Endometrial microvascular endothelial cells (primary cell): ENCODE data around the gene RAB39A. TPM values are rescaled to one million over a fixed set of nuclear protein-coding genes. Genes with fewer than 3 reads are reported as not detected.

Source experiments
- in situ Hi-C: cut with HindIII; loops from 2 replicates; pipeline ENCODE4 v1.10.0; 2017; ENCODE audit warnings: low sequenced_read_pairs, low pct_unique_long_range_greater_than_20kb; ENCODE audit errors: inconsistent ontology term
- total RNA-seq: library from RNA; depleted of rRNA; stranded (reverse); fragments of >200 nt; gene quantifications from one replicate; pipeline ENCODE4 v1.2.3, GENCODE V29; 2015; ENCODE audit errors: inconsistent ontology term

The RAB39A gene
- total RNA-seq, 1 donor from 2014 or later, result not detected

GRCh38 chr11:108009497-108010370 lies 81.5 kb downstream of the RAB39A start:
- in situ Hi-C loops, result no loop called here

GRCh38 chr11:108012139-108012725 lies 84.0 kb downstream of the RAB39A start:
- in situ Hi-C loops, result no loop called here

Other genes with a start within 250 kb of the RAB39A start
- gene SLN, start 216.4 kb upstream of the RAB39A start, total RNA-seq, result not detected
- 71.4 TPM for gene SLC35F2, start 69.7 kb upstream of the RAB39A start, total RNA-seq
- 23.5 TPM for gene CUL5, start 80.5 kb downstream of the RAB39A start, total RNA-seq
- 225 TPM for gene ACAT1, start 193.1 kb downstream of the RAB39A start, total RNA-seq